Colon (tissue), 2 donors: Measurements from ENCODE around the gene PSMC3.

Experiments
- FAIRE-seq: peaks from 2 replicates; lab custom pipeline; 2012; peaks lifted over from hg19 to GRCh38; lab: Jason Lieb, UNC
- donor health status: control.
- donor health status: control.

Gene PSMC3

GRCh38 chr11:47413908-47414684 is 12.1 kb downstream of the PSMC3 start:
- FAIRE-seq: no peak

DNA sequence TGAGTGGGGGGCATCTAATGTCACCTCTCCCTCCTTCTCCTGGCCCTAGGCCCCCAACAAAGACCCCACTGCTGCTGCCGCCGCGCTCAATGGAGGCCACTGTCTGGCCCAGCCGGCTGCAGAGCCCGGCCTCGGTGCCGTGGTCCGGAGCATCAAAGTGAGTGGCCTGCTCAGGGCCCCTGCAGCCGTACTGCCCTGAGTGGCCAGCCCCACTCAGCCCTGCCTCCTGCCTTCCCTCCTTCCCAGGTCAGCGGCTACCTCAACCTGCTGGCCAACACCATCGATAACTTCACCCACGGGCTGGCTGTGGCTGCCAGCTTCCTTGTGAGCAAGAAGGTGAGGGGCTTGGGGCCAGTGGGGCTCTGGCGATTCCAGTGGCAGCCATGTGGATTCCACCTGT is 12.9 kb downstream of the PSMC3 start:
- no peak for FAIRE-seq

DNA sequence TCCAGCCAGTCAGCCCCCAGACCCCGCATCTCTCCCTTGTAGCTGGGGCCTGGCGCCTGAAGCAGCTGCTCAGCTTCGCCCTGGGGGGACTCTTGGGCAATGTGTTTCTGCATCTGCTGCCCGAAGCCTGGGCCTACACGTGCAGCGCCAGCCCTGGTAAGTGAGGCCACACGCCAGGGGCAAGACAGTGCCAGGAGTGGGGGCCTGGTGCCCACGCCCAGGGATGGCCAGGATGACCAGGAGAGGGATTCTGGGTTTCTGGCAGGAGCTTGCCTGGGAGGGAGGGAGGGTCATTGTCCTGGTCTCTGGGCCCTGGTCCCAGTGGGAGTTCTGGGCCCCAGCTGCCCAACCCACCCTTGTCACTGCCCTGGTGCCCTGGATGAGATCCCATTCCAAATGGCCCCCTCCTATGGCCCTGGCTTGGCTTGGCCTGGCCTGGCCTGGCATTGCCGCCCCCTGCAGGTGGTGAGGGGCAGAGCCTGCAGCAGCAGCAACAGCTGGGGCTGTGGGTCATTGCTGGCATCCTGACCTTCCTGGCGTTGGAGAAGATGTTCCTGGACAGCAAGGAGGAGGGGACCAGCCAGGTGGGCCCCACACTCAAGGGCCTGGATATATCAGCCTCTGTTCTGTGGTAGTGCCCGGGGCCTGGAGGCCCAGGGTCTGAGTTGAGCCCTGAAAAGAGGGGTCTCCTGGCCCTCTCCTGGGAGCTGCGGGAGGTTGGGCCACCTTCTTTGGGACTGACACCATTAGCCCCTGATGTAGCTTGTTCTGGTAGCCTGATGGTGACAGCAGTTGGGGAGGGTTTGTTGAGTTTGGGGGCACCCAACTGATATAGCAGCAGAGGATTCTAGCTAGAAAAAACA is 14.1 kb downstream of the PSMC3 start:
- FAIRE-seq: no peak

- FAIRE-seq: no peak
These were observed 15.6 kb downstream of the PSMC3 start for GRCh38 chr11:47410370-47411264.

DNA sequence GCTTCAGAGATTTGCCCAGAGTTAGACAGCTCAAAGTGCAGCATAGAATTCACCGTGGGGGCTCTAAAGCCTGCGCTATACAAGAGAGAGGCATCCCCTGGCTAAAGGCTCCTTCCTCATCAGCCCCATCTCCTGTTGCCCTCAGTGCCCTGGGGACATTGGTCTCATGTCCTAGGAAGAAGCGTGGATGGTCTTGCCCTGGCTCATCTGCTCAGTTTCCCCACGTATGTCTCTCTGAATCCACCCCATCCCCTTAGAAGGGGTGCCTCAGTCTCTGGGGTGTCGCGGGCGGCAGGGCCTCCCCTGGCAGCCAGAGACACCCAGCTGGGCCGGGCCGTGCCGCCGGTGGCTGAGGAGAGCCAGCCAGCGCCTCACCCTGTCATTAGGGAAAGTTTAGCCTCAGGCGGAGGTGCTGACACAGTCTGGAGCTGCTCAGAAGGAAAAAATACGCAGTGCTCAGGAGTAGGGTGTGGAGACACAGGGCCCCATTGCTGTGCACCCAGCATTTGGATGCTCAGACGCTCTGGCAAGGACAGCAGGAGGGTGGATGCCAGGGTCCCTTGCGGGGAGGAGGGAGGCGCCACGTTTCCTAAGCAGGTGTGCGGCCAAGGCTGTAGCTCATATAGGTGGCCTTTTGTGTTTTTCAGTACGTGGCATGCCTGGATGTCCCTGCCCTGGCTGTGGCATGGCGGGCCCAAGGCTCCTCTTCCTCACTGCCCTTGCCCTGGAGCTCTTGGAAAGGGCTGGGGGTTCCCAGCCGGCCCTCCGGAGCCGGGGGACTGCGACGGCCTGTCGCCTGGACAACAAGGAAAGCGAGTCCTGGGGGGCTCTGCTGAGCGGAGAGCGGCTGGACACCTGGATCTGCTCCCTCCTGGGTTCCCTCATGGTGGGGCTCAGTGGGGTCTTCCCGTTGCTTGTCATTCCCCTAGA is 16.5 kb downstream of the PSMC3 start:
- FAIRE-seq: no peak

DNA sequence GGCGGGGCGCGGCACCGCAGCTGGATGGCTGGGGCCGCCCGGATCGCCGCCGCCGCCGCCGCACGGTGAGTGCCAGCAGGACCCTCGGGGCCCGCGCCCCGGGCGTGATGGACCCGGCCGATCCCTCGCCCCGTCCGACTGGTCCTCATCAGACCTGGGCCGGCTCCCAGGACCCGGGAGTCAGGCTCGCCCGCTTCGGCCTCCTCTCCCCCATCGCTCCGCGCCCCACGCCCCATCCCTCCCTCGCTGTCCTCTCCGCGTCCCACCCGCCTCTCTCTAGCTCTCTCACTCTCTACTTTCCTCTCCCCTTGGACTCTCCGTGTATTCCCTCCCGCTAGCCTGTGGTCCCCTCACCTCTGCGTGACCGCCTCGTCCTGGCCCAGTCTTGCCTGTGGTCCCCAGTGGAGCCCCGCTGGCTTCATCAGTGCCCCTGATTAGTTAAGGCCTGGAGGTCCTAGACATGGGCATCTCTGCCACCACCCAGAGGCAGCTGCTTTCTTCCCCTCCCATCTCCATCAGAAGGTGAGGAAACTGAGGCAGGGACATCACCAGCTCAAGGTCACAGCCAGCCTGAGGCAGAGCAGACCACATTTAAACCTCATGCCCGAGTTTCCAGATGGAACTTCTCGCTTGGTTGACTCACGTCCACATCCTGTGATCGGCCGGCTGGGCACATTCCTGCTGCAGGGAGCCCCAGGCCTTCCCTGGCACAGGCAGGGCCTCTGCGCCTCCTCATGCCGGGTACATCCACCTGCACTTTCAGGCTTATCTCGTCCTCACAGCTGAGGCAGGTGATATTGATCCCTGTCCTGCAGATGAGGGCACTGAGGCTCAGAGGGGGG is 17.4 kb downstream of the PSMC3 start:
- no peak for FAIRE-seq

- no peak for FAIRE-seq
These were observed 18.3 kb downstream of the PSMC3 start, which contains the start of gene SLC39A13 for GRCh38 chr11:47407746-47408590. SLC39A13 (plus strand) TSS chr11:47408590; CDS start chr11:47410095, 1,505 bp downstream.

GRCh38 chr11:47406896-47407745 is 19.1 kb downstream of the PSMC3 start:
- FAIRE-seq: no peak

DNA sequence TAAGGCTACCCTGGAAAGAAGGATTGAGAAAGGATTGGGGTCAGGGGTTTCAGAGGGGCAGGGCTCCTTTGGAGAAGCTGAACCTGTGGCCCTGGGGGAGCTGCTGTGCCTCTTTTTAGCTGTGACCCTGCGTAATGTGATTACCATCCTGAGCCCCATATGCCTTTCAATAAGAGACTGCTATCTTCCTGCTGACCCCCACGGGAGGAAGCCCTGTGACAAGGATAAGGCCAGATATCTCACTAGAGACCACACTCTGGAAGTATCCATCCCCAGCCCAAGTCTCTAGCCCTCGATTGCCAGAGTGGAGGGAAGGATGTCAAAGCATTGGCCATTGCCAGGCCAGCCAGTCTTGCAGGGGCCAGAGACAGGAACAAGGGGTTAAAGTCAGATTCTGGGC is 22.7 kb downstream of the PSMC3 start:
- no peak for FAIRE-seq

- FAIRE-seq: no peak
These were observed 23.1 kb downstream of the PSMC3 start for GRCh38 chr11:47403135-47403534.

DNA sequence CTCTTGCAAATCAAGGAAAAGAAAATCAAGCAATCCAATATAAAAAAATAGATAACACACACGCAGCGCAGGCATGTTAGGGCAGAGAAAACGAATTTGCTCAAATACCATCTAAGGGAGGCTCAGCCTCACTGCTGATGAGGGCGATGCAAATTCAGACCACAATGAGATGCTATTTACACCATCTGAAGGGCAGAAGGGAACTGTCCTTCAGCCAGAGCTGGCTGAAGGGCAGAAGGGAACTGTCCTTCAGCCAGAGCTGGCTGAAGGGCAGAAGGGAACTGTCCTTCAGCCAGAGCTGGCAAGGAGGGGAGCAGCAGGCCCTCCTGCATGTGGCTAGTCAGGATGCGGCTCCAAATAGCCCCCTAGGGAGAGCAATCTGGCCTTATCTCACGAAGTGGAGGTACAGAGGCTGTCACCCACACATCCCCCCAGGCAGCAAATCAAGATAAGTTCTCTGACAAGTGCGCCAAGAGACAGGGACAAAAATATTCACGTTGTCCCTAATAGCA is 25.4 kb downstream of the PSMC3 start:
- no peak for FAIRE-seq

DNA sequence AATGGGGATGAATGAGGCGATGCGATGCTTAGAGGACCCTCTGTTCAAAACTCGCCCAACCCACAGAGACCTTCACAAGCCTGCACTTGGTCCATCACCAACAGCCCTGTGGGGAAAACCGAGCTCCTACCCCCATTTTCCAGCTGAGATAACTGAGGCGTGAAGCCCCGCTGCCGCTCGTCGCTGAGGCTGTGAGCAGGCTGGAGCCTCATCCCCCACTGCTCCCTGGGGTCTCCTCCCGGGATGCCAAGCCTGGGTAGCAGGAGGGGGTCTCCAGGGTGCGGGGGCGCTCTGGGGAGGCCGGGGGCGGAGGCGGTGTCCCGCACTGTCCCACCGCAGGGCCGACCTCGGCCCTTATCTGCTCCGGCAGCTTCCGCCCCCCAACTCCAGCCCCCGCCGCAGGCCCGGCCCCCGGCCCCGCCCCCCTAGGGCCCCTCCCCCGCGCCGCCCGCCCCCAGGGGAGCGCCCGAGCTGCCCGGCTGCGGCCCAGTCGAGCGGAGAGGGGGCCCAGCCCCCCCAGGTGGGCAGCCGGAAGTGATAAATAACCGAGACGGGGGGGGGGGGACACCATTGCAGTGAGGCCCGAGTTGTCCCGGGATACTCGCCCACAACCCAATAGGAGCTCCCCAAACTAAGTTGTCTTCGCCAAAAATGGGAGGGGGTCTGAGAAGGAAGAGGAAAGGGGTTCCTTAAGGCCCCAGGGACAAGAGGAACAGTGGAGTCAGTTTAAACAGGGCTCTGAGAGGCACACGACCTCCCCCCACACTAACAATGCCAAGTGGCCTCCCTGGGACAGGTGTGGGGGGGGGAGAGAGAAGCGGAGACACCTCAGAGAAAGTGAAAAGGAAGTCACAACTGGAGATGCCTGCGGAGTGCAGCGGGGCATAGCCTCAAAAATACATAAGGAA is 26.1 kb downstream of the PSMC3 start:
- FAIRE-seq: no peak

DNA sequence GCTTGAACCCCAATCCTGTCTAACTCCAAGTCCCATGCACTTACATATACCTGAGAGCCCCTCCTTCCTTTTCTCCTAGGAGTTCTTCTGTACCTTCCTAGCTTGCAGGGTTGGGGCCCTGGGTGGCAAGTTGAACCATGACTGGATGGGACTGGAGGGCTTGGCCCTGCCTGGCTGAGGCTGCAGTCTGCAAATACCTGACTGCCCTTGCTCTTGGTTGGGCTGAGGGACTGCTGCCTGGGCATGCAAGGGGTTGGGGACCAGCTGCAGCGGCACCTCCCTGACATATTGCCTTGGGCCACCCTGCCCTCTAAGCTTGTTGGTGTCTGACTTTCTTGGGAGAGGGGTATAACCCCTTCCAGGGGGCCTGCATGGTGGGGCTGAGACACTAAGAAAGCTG is 27.7 kb downstream of the PSMC3 start:
- FAIRE-seq: no peak

GRCh38 chr11:47398011-47398410 is 28.2 kb downstream of the PSMC3 start:
- FAIRE-seq: no peak

- no peak for FAIRE-seq
These were observed 30.3 kb downstream of the PSMC3 start for GRCh38 chr11:47396049-47396320.

- FAIRE-seq: no peak
These were observed 30.8 kb downstream of the PSMC3 start for GRCh38 chr11:47395223-47396048.
